SKM-1 treated with dmso at 0.1 percent for 144 hours (cell line): ENCODE results near the gene HMOX1.

Source experiments
- DNase-seq: peaks from one replicate; lab custom pipeline; 2025; ENCODE audit not compliant: unreplicated experiment; lab: John Stamatoyannopoulos, UW

The HMOX1 gene

GRCh38 chr22:35380537-35381423 lies at the start of gene HMOX1:
TSS of gene HMOX1 (plus strand) at chr22:35381096. CDS start at chr22:35381174, 78 bp downstream.
- DNase-seq: peak; percentile 59

- no peak for DNase-seq
Measured at GRCh38 chr22:35332278-35332677, 48.6 kb upstream of the HMOX1 start.

DNA sequence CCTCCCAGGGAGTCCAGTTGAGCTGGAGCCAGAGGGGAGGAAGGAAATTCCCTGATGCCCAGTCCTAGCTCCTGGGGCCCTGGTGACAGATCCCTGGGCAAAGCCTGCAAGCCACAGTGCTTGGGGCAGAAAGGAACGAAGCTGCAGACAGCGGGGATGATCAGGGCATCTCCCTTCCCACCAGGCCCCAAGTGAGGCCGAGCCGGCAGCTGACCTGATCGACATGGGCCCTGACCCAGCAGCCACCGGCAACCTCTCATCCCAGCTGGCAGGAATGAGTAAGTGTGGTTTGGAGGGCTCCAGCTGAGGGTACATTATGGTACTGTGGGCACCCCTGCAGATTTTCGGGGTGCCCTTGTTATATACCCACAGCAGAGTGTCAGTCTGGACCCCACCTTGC lies 47.7 kb upstream of the HMOX1 start:
- DNase-seq: no peak

DNA sequence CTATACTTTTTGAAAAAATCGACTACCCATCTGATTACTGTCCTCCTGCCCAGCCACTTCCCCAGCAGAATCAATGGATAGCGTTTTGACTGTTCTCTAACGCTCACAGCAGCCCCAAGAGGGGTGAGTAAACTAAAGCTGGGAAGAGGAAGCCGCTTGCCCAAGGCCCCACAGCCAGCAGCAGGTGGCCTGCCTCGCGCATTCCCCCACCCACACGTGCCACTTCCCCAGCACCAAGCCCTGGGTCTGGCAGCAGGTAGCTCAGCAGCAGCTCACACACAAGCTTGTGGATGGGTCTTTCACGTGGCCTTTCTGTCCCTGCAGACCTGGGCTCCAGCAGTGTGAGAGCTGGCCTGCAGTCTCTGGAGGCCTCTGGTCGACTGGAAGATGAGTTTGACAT lies 46.9 kb upstream of the HMOX1 start:
- DNase-seq: peak; percentile 36

GRCh38 chr22:35335468-35335867 lies 45.4 kb upstream of the HMOX1 start:
- DNase-seq: no peak

GRCh38 chr22:35335936-35336781 lies 44.7 kb upstream of the HMOX1 start:
- DNase-seq: no peak

DNA sequence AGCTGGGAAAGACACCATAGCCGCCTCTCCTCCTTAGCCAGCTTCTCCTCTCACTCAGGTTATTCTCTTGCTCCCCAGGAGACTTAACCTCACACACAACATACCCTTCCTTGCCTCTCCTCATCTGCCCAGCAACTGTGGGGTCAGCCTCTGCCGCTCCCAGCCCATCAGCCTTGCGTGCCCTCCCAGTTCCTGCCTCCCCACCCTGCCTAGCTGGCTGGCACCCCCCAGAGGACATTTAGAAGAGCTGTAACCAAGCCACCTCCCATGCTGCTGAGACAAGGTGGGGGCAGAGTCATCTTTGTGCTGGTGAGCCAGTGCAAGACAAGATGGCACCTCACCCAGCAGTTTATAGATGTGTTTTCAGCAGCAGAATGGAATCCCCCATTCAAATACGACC lies 43.0 kb upstream of the HMOX1 start:
- no peak for DNase-seq

GRCh38 chr22:35341090-35341874 lies 39.6 kb upstream of the HMOX1 start:
- DNase-seq: no peak

DNA sequence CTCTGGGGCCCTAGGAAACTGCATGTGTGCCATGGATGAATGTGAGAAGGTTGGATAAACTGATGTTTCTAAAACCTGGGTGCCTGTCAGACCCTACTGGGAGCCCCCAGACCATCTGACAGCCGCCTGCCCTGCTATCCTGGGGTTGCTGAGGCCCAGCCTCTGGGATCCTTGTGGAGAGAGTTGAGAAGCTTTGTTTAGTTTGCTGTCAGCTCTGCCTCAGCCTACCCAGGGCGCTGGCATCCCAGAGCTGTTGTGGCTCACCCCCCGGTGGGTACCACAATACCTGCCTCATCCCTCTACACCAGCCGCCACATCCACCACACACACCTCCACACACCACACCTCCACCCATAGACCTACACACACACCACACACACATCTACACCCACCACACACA lies 38.5 kb upstream of the HMOX1 start:
- DNase-seq: no peak

DNA sequence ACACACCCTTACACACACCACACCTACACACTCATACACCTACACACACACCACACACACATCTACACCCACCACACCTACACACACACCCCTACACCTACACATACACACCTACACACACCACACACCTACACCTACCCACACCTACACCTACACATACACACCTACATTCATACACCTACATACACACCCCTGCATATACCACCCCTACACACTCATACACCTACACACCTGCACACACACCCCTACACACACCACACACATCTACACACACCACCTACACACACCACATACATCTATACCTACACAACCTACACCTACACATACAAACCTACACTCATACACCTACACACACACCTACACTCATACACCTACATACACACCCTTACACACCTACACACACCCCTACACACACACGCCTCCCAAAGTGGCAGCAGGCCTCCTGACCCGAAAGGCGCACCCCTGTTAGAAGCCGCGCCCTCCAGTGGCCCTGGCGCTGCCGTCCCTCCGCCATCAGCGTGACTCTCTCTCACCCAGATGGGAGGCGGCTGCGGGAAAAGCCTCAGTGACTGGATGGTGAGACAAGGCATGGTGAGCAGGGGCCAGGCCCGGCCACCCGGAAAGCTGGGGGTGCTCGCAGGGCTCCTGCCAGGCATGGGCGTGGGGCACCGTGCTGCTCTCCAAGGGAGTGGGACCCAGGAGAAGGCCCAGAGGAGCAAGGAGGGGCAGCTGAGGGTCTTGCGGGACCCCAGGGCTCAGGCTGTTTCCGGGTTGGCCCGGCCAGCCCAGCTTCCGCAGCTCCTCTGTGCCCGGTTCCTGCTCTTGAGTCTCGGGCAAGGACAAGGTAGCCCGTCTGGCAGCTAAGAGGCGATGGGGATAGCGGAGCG lies 37.0 kb upstream of the HMOX1 start:
- no peak for DNase-seq

GRCh38 chr22:35344956-35345690 lies 35.8 kb upstream of the HMOX1 start:
- no peak for DNase-seq

GRCh38 chr22:35345808-35346505 lies 34.9 kb upstream of the HMOX1 start:
- no peak for DNase-seq

GRCh38 chr22:35346596-35347220 lies 34.2 kb upstream of the HMOX1 start:
- no peak for DNase-seq

- no peak for DNase-seq
Measured at GRCh38 chr22:35347462-35347861, 33.4 kb upstream of the HMOX1 start.

DNA sequence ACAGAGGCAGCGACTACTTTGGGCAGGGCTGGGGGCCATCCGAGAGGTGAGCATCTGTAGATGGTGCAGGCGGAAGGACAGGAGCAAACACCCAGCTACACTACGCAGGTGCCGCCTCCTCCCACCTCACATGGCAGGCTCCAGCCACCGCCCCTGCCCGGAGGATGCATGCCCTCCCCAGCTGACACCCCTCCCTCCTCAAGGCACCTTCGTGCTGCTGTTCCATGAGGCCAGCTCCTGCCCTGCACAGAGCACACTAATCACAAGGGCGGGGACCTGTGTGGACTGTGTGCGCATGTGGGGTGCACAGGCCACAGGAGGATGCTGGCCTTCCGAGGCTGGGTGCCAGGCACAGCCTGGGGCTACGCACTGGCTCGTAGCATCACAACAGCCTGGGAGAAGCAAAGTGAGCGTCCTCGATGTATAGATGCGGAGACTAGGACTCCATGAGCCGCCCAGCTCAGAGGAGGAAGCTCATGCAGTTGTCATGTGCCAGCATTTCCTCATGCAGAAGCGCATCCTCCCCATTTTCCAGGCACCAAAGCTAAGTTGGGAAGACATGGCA lies 32.8 kb upstream of the HMOX1 start:
- DNase-seq: no peak

- no peak for DNase-seq
Measured at GRCh38 chr22:35348703-35349102, 32.2 kb upstream of the HMOX1 start.

DNA sequence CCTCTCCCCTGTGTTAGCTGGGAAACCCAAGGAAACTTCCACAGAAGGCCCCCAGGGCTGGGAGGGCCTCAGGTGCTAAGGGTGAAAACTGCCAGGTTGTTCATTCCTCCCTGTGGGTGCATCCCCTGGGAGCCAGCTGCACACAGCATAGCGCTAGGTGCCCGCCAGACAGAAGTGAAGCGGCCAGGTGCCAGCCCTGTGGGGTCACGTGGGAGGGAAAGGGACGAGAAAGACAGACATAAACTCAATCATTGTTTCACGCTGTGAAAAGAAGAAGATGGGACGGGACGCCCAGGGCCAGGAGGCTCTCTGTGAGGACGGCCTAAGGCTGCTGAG lies 31.6 kb upstream of the HMOX1 start:
- no peak for DNase-seq
